Keratinocyte (primary cell): ENCODE measurements around the gene DPH1. TPM values are rescaled to one million over a fixed set of nuclear protein-coding genes. Genes with fewer than 3 reads are reported as not detected.

ENCODE experiments used
- DNase-seq: peaks from one replicate; pipeline ENCODE4 v3.0.0-alpha.2; 2011; ENCODE audit warnings: low read depth, missing footprints, low spot score
- FAIRE-seq: peaks from 2 replicates; lab custom pipeline; 2011; peaks lifted over from hg19 to GRCh38; lab: Jason Lieb, UNC
- H2AFZ ChIP-seq: 2 replicates; pipeline ENCODE4 v1.6.0; 2012; ENCODE audit warnings: low read length, control low read depth, inconsistent platforms; ENCODE audit not compliant: control insufficient read depth
- H3K27ac ChIP-seq: 2 replicates; pipeline ENCODE4 v1.5.1; 2011; ENCODE audit warnings: low read length; ENCODE audit not compliant: control insufficient read depth, insufficient read depth
- H3K27me3 ChIP-seq: 3 replicates; pipeline ENCODE4 v1.6.0; 2011; ENCODE audit warnings: low read length; ENCODE audit not compliant: control insufficient read depth, insufficient read depth; ENCODE audit errors: extremely low read depth
- H3K36me3 ChIP-seq, 2 experiments: 2 replicates in 1 of 2; 3 replicates in 1 of 2; pipeline ENCODE4 v1.5.1; 2011; ENCODE audit warnings: low read length in 2 of 2, mild to moderate bottlenecking in 1 of 2; ENCODE audit not compliant: control insufficient read depth in 2 of 2, insufficient read depth in 2 of 2; ENCODE audit errors: extremely low read depth in 1 of 2
- H3K4me1 ChIP-seq: 3 replicates; pipeline ENCODE4 v1.5.1; 2011; ENCODE audit warnings: low read length; ENCODE audit not compliant: control insufficient read depth, insufficient read depth; ENCODE audit errors: extremely low read depth
- H3K4me2 ChIP-seq: 3 replicates; pipeline ENCODE4 v1.6.0; 2011; ENCODE audit warnings: low read depth, low read length; ENCODE audit not compliant: control insufficient read depth, insufficient read depth; ENCODE audit errors: extremely low read depth
- H3K4me3 ChIP-seq, 3 experiments: fragments of 200-600 bp in 1 of 3; sonication (generic) in 1 of 3; 2 replicates in 2 of 3; 3 replicates in 1 of 3; pipeline ENCODE4 v1.5.1; 2011 to 2016; ENCODE audit warnings: low read length in 3 of 3, mild to moderate bottlenecking in 3 of 3, control low read depth in 2 of 3, inconsistent platforms in 1 of 3, low read depth in 1 of 3, mixed read lengths in 1 of 3, mixed run types in 1 of 3, moderate library complexity in 1 of 3; ENCODE audit not compliant: control insufficient read depth in 2 of 3, insufficient read depth in 2 of 3; ENCODE audit errors: extremely low read depth in 1 of 3
- H3K79me2 ChIP-seq: 2 replicates; pipeline ENCODE4 v1.6.0; 2012; ENCODE audit warnings: low read length; ENCODE audit not compliant: control insufficient read depth, insufficient read depth
- H3K9ac ChIP-seq: 3 replicates; pipeline ENCODE4 v1.6.0; 2011; ENCODE audit warnings: low read length; ENCODE audit not compliant: control insufficient read depth, insufficient read depth; ENCODE audit errors: extremely low read depth
- H3K9me1 ChIP-seq: 3 replicates; pipeline ENCODE4 v1.6.0; 2011; ENCODE audit warnings: low read length; ENCODE audit not compliant: control insufficient read depth, insufficient read depth; ENCODE audit errors: extremely low read depth
- H3K9me3 ChIP-seq: 2 replicates; pipeline ENCODE4 v1.5.1; 2012; ENCODE audit warnings: low read depth, low read length; ENCODE audit not compliant: control insufficient read depth
- H4K20me1 ChIP-seq: 3 replicates; pipeline ENCODE4 v1.6.0; 2011; ENCODE audit warnings: low read length; ENCODE audit not compliant: control insufficient read depth, insufficient read depth; ENCODE audit errors: extremely low read depth
- CTCF ChIP-seq, 3 experiments: IDR thresholded peaks in 1 of 3; conservative IDR thresholded peaks in 1 of 3; optimal IDR thresholded peaks in 1 of 3; 2 replicates in 2 of 3; 3 replicates in 1 of 3; pipeline versions ENCODE3 to v1.5.1; 2011; ENCODE audit warnings: low read length in 3 of 3, mild to moderate bottlenecking in 3 of 3, moderate library complexity in 2 of 3, control low read depth in 1 of 3, inconsistent platforms in 1 of 3; ENCODE audit not compliant: insufficient read depth in 2 of 3; ENCODE audit errors: extremely low read depth in 1 of 3
- EZH2 ChIP-seq: IDR thresholded peaks from one replicate; pipeline ENCODE4 v1.6.1; 2012; ENCODE audit warnings: inconsistent platforms, mild to moderate bottlenecking, low read length, moderate library complexity
- dilution Hi-C: fragments of 300-500 bp; cut with MboI; formaldehyde crosslinking; loops from one replicate; pipeline ENCODE4 v1.7.0; 2020; ENCODE audit warnings: low sequenced_read_pairs; ENCODE audit not compliant: extremely low pct_ligation_motif_present
- polyA plus RNA-seq, 5 experiments: library from polyadenylated mRNA; depleted of rRNA in 3 of 5; stranded (reverse) in 3 of 5; stranded (forward) in 1 of 5; unstranded in 1 of 5; fragments of >200 nt; gene quantifications; 1 replicate in 1 of 5; 2 replicates in 3 of 5; 3 replicates in 1 of 5; pipeline versions ENCODE4 v1.2.1 to v1.2.3, GENCODE V29; 2011 to 2012; ENCODE audit warnings: missing spikeins in 2 of 5, low read depth in 1 of 5, low replicate concordance in 1 of 5

DPH1 gene
- polyA plus RNA-seq, 1 donor (not counting 4 experiments of a cell fraction or from before 2014, with no cell fraction given) = 18.9 TPM

- TF ChIP-seq CTCF (optimal IDR thresholded peaks at IDR 0.05 in 1 of 3, IDR thresholded peaks at IDR 0.05 in 1 of 3, conservative IDR thresholded peaks at IDR 0.05 in 1 of 3; ENCODE audit: extremely low read depth in 1 of 3, insufficient read depth in 2 of 3, low read length in 3 of 3) = no peak
- no peak for TF ChIP-seq EZH2
- Histone ChIP-seq H3K27me3 (peaks cover 9% of the 10 kb centered on the region), H3K4me3 (peak overlapping the region in 2 of 3 experiments; percentile 76 to 81), H2AFZ (no peak overlapping the region), H3K9me3 (no peaks in the 10 kb centered on the region), H3K9ac (no peak overlapping the region), H3K4me1 (peaks cover 23% of the 10 kb centered on the region), H3K4me2 (peak overlapping the region; percentile 97), H4K20me1 (peaks cover 12% of the 10 kb centered on the region), H3K27ac (peak overlapping the region; percentile 49), H3K9me1 (no peaks in the 10 kb centered on the region), H3K79me2 (peaks cover 4% of the 10 kb centered on the region), H3K36me3 (peaks cover 1 to 2% of the 10 kb centered on the region in 2 experiments)
- FAIRE-seq (no peak), DNase-seq (no peak)
- dilution Hi-C loops = no loop called here
Observed at GRCh38 chr17:2048805-2049204, 18.9 kb downstream of the DPH1 start.

- Histone ChIP-seq H2AFZ (peak overlapping the region; percentile 75), H4K20me1 (peaks cover 8% of the 10 kb centered on the region), H3K4me3 (peak overlapping the region; percentile 57 to 81 (median 76)), H3K9ac (peak overlapping the region; percentile 88), H3K36me3 (no peaks in the 10 kb centered on the region), H3K27ac (peak overlapping the region; percentile 49), H3K4me1 (peaks cover 23% of the 10 kb centered on the region), H3K4me2 (peak overlapping the region; percentile 97), H3K27me3 (peaks cover 9% of the 10 kb centered on the region), H3K79me2 (peaks cover under 1% of the 10 kb centered on the region), H3K9me3 (no peaks in the 10 kb centered on the region), H3K9me1 (no peaks in the 10 kb centered on the region)
- DNase-seq (no peak), FAIRE-seq (no peak)
- TF ChIP-seq CTCF (optimal IDR thresholded peaks at IDR 0.05 in 1 of 3, IDR thresholded peaks at IDR 0.05 in 1 of 3, conservative IDR thresholded peaks at IDR 0.05 in 1 of 3; ENCODE audit: extremely low read depth in 1 of 3, insufficient read depth in 2 of 3, low read length in 3 of 3) = no peak
- TF ChIP-seq EZH2 = no peak
- dilution Hi-C loops = no loop called here
Observed at GRCh38 chr17:2049333-2050299, 19.7 kb downstream of the DPH1 start.
